Choroid plexus epithelial cell (primary cell): ENCODE measurements around the gene SAXO2.
"Not testable (repeated sequence)": the region's sequence is repeated elsewhere in the genome, so short reads cannot be mapped to it uniquely, and the experiment has no call there.

Experiments
- DNase-seq: peaks from one replicate; pipeline ENCODE4 v3.0.0-alpha.2; 2010; ENCODE audit warnings: low read depth
- H3K4me3 ChIP-seq: 2 replicates; pipeline ENCODE4 v1.5.1; 2011; ENCODE audit warnings: low read depth, mild to moderate bottlenecking, control low read depth, low read length, moderate library complexity
- TF ChIP-seq, protein P1 (sequence below): conservative IDR thresholded peaks from 2 replicates; pipeline ENCODE4 v1.5.1; 2011; ENCODE audit warnings: low read depth, mild to moderate bottlenecking, control low read depth, inconsistent platforms, low read length, moderate library complexity

Gene SAXO2

DNA sequence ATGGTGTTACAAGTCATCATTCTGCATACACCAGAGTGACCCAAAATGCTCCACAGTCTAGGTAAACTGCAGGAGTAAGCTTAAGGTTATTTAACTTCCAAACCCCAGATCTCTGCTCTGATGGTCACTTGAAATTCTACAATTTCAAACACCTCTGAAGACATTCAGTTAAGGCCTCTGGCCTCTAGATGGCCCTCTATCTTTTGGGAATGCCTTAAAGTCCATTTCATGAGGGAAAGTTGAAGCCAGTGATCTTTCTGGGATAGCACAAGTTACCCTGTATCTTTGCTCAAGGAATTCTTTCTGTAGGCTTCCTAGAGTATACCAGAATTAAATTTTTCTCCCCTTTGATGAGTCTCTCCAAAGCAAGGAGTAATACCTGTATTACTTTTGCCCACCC lies 18.7 kb downstream of the SAXO2 start:
- DNase-seq, H3K4me3 ChIP-seq: not testable (repeated sequence)
- TF ChIP-seq, protein P1, sequence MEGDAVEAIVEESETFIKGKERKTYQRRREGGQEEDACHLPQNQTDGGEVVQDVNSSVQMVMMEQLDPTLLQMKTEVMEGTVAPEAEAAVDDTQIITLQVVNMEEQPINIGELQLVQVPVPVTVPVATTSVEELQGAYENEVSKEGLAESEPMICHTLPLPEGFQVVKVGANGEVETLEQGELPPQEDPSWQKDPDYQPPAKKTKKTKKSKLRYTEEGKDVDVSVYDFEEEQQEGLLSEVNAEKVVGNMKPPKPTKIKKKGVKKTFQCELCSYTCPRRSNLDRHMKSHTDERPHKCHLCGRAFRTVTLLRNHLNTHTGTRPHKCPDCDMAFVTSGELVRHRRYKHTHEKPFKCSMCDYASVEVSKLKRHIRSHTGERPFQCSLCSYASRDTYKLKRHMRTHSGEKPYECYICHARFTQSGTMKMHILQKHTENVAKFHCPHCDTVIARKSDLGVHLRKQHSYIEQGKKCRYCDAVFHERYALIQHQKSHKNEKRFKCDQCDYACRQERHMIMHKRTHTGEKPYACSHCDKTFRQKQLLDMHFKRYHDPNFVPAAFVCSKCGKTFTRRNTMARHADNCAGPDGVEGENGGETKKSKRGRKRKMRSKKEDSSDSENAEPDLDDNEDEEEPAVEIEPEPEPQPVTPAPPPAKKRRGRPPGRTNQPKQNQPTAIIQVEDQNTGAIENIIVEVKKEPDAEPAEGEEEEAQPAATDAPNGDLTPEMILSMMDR, result peak; percentile 34

DNA sequence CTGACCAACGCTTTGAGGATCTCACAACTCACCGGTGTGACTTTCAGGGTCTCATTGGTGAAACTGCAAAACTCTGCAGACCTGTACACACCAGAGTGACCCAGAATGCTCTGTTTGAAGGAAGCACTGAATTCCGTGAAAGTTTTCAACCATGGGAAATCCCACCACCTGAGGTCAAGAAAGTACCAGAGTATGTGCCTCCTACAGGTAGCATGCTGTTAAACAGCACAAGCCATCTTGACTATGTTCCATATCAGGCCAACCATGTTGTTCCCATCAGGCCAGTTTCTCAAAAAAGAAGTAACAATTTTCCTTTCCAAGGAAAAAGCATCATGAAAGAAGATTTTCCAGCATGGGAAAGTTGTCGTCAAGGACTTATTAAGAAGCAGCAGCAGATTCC lies 19.8 kb downstream of the SAXO2 start:
- not testable (repeated sequence) for DNase-seq, H3K4me3 ChIP-seq

DNA sequence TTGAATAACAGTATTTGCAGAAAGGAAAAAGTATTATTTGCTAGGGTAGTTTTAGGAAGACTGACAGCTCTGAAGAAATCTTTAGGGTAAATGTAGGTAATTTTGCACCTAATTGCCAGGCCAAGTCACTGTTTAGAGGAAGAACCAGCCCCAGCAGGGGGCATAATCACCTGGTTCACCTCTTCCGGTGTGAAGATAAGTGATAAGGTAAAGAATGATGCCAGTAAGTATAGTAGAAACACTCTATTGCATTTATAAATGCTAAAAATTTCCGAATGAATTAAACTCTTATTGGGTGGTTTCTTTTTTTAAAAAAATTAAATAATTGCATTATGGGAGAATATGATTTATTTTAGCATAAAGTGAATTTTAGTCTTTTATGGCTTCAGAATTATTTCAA lies 21.8 kb downstream of the SAXO2 start:
- not testable (repeated sequence) for DNase-seq, H3K4me3 ChIP-seq

DNA sequence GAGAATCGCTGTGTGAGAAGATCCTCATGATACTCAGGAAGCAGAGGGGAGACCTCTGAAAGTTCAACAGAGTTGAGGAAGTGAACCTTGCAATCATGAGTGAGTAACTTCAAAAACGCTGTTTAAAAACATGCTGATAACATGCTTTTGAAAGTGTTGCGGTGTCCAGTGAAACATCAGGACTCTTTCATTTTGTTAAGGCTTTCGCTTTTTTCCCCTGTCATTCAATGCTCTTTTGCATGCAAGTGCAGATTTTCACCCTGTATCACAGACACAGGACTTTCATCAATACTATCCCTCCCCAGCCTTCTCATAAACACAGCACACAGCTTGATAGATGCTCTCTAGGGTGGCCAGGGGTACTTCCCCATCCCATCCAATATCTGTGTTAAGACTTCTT lies 23.9 kb downstream of the SAXO2 start:
- DNase-seq, H3K4me3 ChIP-seq: not testable (repeated sequence)

DNA sequence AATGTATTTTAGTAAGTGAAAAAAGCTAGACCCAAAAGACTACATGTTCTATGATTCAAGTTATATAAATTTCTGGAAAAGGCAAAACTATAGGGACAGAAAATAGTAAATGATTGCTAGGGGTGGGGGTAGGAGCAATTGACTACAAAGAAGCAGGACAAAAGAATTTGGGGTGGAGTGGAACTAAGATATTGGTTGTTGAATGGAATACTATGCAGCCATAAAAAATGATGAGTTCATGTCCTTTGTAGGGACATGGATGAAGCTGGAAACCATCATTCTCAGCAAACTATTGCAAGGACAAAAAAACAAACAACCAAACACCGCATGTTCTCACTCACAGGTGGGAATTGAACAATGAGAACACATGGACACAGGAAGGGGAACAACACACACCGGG lies 25.6 kb downstream of the SAXO2 start:
- DNase-seq, H3K4me3 ChIP-seq: not testable (repeated sequence)

DNA sequence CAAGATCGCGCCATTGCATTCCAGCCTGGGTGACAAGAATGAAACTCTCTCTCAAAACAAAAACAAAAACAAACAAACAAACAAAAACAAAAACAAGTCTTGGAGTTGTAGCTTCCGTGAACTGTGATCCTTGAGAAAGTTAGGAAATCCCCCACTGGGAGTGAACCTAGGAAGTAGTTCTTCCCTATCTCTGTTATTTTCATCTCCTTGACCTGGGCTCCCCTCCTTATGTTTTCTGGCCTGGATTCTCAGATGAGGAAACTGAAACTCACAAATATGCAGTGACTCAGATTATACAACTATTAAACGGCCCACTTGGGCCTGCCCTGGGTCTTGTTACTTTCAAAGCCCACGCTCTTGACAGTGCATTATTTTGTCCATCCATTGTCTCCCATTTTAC lies 29.7 kb downstream of the SAXO2 start:
- TF ChIP-seq, protein P1, result no peak
- no peak for DNase-seq
- no peak overlapping the region for H3K4me3 ChIP-seq

DNA sequence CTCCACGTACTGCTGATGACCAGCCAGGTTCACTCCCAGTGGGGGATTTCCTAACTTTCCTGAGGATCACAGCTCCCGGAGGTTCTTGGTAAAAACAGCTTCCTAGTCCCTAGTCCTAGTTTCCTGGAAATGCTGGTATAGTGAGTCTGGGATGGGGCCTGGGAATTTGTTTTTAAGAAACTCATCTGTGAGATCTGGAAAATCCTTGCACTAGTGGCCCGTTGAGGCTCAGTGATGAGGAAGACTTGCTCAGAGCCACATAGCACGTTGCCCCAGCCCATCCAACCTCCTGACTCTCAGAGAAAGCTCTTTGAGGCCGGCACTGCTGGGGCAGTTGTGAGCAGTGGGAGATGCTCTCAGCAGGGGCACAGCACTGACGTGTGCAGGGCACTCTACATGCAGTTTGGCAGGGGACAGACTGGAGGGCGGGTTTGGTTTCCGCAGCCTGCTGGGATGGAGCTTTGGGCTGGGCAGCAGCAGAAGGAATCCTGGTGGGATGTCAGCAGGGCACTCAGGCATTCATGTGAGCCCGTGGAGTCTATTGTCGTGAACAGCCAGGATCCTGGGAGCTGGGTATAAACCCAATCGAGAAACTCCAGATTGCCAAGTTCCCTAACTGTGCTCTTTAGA lies 31.6 kb downstream of the SAXO2 start:
- no peak overlapping the region for H3K4me3 ChIP-seq
- TF ChIP-seq, protein P1, result no peak
- no peak for DNase-seq

DNA sequence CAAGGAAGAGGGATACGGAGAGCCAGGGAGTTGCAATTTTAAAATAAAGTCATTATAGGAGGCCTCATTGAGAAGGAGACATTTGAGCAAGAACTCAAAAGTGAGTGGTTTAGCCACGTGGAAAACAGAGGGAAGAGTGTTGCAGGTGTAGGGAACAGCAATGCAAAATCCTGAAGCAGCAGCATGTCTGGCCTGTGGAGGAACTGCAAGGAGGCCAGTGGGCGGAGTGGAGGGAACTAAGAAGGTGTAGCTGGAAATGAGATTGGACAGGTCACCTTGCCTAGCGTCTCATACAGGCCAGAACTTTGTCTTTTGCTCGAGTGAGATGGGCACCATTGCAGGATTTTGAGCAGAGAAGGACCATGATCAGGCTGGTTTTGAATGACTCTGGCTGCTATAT lies 34.9 kb downstream of the SAXO2 start:
- no peak overlapping the region for H3K4me3 ChIP-seq
- TF ChIP-seq, protein P1, result no peak
- DNase-seq, result no peak

DNA sequence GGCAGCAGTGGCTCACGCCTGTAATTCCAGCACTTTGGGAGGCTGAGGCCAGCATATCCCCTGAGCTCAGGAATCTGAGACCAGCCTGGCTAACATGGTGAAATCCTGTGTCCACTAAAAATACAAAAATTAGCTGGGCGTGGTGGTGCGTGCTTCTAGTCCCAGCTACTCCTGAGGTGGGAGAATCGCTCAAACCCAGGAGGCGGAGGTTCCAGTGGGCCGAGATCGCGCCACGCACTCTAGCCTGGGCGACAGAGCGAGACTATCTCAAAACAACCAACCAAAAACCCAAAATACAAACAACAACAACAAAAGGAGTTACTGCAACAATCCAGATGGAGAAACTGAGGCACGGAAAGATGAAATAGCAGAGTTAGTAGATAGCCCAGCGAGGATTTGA lies 35.4 kb downstream of the SAXO2 start:
- no peak for DNase-seq
- TF ChIP-seq, protein P1, result no peak
- H3K4me3 ChIP-seq, result no peak overlapping the region
